ENCODE data around the gene NPR2. TPM values are rescaled to one million over a fixed set of nuclear protein-coding genes. Genes with fewer than 3 reads are reported as not detected.
A peak's percentile ranks its signal among the peaks of the same experiment; 100 is the strongest.

Gene NPR2
- 20.6 TPM for total RNA-seq
- long read RNA-seq, partial matches to known transcripts: 2 of 7 reads
- long read RNA-seq, other reads (novel, unspliced or antisense): 3 of 7 reads

DNA sequence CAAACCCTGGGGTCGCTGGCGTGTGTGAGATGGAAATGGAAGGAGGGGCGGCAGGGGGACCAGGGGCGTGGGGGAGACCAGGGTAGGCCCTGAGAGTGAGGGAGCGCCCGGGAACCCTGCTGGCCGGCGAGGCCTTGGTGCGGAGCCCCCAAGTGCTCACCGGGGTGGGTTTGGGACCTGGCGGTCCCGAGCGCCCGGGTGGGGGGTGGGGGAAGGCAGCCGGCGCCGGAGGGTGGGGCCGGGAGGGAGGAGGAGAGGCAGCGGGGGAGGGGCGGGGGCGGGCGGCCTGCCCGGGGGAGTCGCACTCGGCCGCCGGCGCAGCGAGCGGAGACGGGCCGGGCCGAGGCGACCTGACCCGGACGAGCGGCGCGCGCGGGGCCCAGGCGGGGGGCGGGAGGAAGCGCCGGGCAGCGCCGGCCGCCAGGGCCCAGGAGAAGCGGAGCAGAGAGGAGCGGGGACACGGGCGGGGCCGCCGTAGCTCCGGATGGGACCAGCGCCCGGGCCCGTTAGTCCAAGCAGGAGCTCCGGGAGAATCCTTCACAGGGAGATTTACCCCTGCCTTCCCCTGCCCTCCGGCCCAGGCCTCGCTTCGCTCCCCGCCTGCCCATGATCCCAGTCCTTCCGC, at the start of gene NPR2:
Gene NPR2 (plus strand): TSS at position 295 of the 625 bp plus-strand sequence. CDS start 818 bp downstream, outside the sequence.
- intact Hi-C loops (cut with DNase I): no loop called here
- ATAC-seq: peak; percentile 48 to 56
- no peak for TF ChIP-seq CTCF (IDR thresholded peaks at IDR 0.05)
- H3K9me3 ChIP-seq: no peaks in the 10 kb centered on the region
- no peaks in the 10 kb centered on the region for H3K27me3 ChIP-seq (ENCODE audit: low read depth)
- H3K4me1 ChIP-seq: peaks cover 39% of the 10 kb centered on the region
- peaks cover 2% of the 10 kb centered on the region for H3K36me3 ChIP-seq
- peak within 1 kb of the TSS; percentile 58 for H3K4me3 ChIP-seq
- no peak for DNase-seq
- H3K27ac ChIP-seq: peak within 1 kb of the TSS; percentile 74

GRCh38 chr9:35741740-35742139, 49.7 kb upstream of the NPR2 start:
- Histone ChIP-seq H3K36me3 (peaks cover 88% of the 10 kb centered on the region), H3K27me3 (ENCODE audit: low read depth) (no peaks in the 10 kb centered on the region), H3K4me3 (no peak overlapping the region), H3K9me3 (no peaks in the 10 kb centered on the region), H3K4me1 (peaks cover 22% of the 10 kb centered on the region), H3K27ac (no peak overlapping the region)
- ATAC-seq: no peak
- no peak for TF ChIP-seq CTCF (IDR thresholded peaks at IDR 0.05)
- DNase-seq: no peak
- intact Hi-C loops (cut with DNase I): no loop called here

- intact Hi-C loops (cut with DNase I): no loop called here
- Histone ChIP-seq H3K4me3 (no peak overlapping the region), H3K9me3 (no peaks in the 10 kb centered on the region), H3K27ac (no peak overlapping the region), H3K36me3 (peaks cover 71% of the 10 kb centered on the region), H3K4me1 (peaks cover 38% of the 10 kb centered on the region), H3K27me3 (ENCODE audit: low read depth) (no peaks in the 10 kb centered on the region)
- ATAC-seq: no peak
- no peak for TF ChIP-seq CTCF (IDR thresholded peaks at IDR 0.05)
- no peak for DNase-seq
Measured at GRCh38 chr9:35743452-35743851, 47.9 kb upstream of the NPR2 start.

DNA sequence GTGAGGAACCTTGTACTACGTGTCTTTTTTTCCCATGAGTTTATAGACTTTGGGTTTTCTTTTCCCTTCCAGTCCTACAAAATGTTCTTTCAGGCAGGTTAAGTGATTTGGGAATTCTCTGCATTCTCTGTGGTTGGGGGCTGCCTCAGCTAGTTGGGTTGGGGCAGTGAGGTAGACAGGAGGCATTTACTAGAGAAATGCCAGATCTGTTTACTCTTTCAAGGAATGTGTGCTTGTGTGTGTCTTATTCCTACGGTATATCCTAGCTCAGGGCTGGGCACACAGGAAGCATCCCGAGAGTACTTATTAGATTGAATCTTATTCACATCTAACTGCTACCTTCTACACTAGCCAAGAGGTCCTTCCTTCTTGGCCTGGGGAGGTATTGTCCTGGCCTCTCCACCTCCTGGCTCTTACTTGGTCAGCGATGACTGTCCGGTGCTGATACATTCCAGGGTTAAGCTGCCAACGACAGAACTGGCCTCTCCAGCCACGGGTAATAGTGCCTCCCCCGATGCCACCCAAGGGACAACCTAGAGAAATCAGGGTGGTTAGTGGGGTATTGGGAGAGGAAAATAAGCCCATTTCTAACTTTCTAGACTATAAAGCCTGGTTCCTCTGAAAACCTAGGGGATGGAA, 47.4 kb upstream of the NPR2 start:
- ATAC-seq (no peak), DNase-seq (no peak)
- H3K27ac ChIP-seq: no peak overlapping the region
- H3K36me3 ChIP-seq: peaks cover 65% of the 10 kb centered on the region
- intact Hi-C loops (cut with DNase I): no loop called here
- no peak overlapping the region for H3K4me3 ChIP-seq
- no peaks in the 10 kb centered on the region for H3K27me3 ChIP-seq (ENCODE audit: low read depth)
- no peak for TF ChIP-seq CTCF (IDR thresholded peaks at IDR 0.05)
- peaks cover 38% of the 10 kb centered on the region for H3K4me1 ChIP-seq
- no peaks in the 10 kb centered on the region for H3K9me3 ChIP-seq

DNA sequence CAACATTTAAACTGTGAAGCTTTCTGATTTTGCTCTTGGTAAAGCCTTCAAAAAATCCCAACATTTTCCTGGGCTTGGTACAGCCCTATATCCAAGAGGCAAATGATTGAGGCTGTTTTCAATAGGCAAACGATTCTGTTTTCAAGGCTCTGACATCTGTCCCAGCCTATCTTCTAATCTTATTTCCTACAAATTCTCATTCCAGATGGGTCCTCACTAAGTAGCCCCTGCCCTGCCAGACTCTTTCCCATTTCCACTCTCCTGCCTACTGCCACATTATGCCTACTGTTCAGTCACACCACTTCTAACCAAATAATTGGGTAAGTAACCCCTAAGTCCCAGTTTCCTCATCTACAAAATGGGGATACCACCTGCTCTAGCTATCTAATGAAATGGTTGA, 45.8 kb upstream of the NPR2 start:
- TF ChIP-seq CTCF (IDR thresholded peaks at IDR 0.05): no peak
- no peak overlapping the region for H3K27ac ChIP-seq
- ATAC-seq: no peak

More for the DNA sequence above, 45.8 kb upstream of the NPR2 start:
- H3K4me1 ChIP-seq: peaks cover 47% of the 10 kb centered on the region
- no peaks in the 10 kb centered on the region for H3K9me3 ChIP-seq
- H3K4me3 ChIP-seq: peak overlapping the region; percentile 95
- no peak for DNase-seq
- intact Hi-C loops (cut with DNase I): no loop called here
- no peaks in the 10 kb centered on the region for H3K27me3 ChIP-seq (ENCODE audit: low read depth)
- H3K36me3 ChIP-seq: peaks cover 50% of the 10 kb centered on the region

Measured in lower lobe of right lung (tissue), 2 donors.